PC-3 (cell line): ENCODE measurements around the gene PHC3. TPM values are rescaled to one million over a fixed set of nuclear protein-coding genes. Genes with fewer than 3 reads are reported as not detected.
A peak's percentile ranks its signal among the peaks of the same experiment; 100 is the strongest.
"Not testable (repeated sequence)": the region's sequence is repeated elsewhere in the genome, so short reads cannot be mapped to it uniquely, and the experiment has no call there.

ENCODE experiments used
- ATAC-seq: fragments of 200-7000 bp; cut with Tn5 transposase; 2 replicates; pipeline ENCODE4 v1.9.1; 2020; ENCODE audit warnings: mild to moderate bottlenecking, moderate library complexity
- BruUV-seq: library from RNA; stranded (reverse); fragments of 400-500 nt; replicated peaks from 2 replicates; lab custom pipeline; 2021; lab: Mats Ljungman, UMichigan
- CTCF ChIA-PET: fragments of 300-600 bp; sonication (Branson Sonifier 250); formaldehyde crosslinking; loops from one replicate; lab custom pipeline; 2022; ENCODE audit warnings: antibody characterized with exemption; lab: Charles Lee
- POLR2A ChIA-PET: fragments of 300-600 bp; sonication (Branson Sonifier 250); formaldehyde crosslinking; loops from one replicate; lab custom pipeline; 2022; ENCODE audit warnings: antibody characterized with exemption; ENCODE audit not compliant: unreplicated experiment; lab: Charles Lee
- DNase-seq: peaks from one replicate; pipeline ENCODE4 v3.0.0-alpha.2; 2015
- H2AFZ ChIP-seq: fragments of 300-600 bp; sonication (generic); 2 replicates; pipeline ENCODE4 v1.6.0; 2016; ENCODE audit warnings: antibody characterized with exemption, low read length
- H3F3A ChIP-seq: fragments of 300-600 bp; sonication (generic); one replicate; pipeline ENCODE4 v1.6.0; 2017; ENCODE audit warnings: antibody characterized with exemption, low read length, control low read depth, mild to moderate bottlenecking; ENCODE audit not compliant: unreplicated experiment
- H3K27ac ChIP-seq: fragments of 300-600 bp; sonication (generic); 2 replicates; pipeline ENCODE4 v1.5.1; 2016; ENCODE audit warnings: mild to moderate bottlenecking, low read length
- H3K27me3 ChIP-seq: fragments of 300-600 bp; sonication (generic); 2 replicates; pipeline ENCODE4 v1.6.1; 2016; ENCODE audit warnings: low read length, mixed read lengths
- H3K36me3 ChIP-seq: fragments of 300-600 bp; sonication (generic); 2 replicates; pipeline ENCODE4 v1.6.1; 2016; ENCODE audit warnings: low read depth, mixed run types, low read length, mixed read lengths
- H3K4me1 ChIP-seq: fragments of 300-600 bp; sonication (generic); 2 replicates; pipeline ENCODE4 v1.5.1; 2016; ENCODE audit warnings: low read length; ENCODE audit not compliant: insufficient read depth
- H3K4me2 ChIP-seq: fragments of 300-600 bp; sonication (generic); 2 replicates; pipeline ENCODE4 v1.6.0; 2016; ENCODE audit warnings: low read length
- H3K4me3 ChIP-seq: fragments of 300-600 bp; sonication (generic); 2 replicates; pipeline ENCODE4 v1.5.1; 2016; ENCODE audit warnings: mild to moderate bottlenecking, low read length, mixed read lengths
- H3K79me2 ChIP-seq: fragments of 300-600 bp; sonication (generic); 2 replicates; pipeline ENCODE4 v1.6.1; 2017; ENCODE audit warnings: low read length, mixed read lengths
- H3K9ac ChIP-seq: fragments of 300-600 bp; sonication (generic); 2 replicates; pipeline ENCODE4 v1.6.0; 2016; ENCODE audit warnings: mild to moderate bottlenecking, low read length
- H3K9me2 ChIP-seq: fragments of 300-600 bp; sonication (generic); replicated peaks from 2 replicates; pipeline ENCODE4 v1.6.1; 2016; ENCODE audit warnings: mixed run types, low read length, mixed read lengths
- H3K9me3 ChIP-seq: fragments of 300-600 bp; sonication (generic); 2 replicates; pipeline ENCODE4 v1.6.1; 2016; ENCODE audit warnings: low read length, mixed read lengths
- H4K20me1 ChIP-seq: fragments of 300-600 bp; sonication (generic); 2 replicates; pipeline ENCODE4 v1.6.1; 2016; ENCODE audit warnings: low read length, mixed read lengths
- EZH2 ChIP-seq: fragments of 300-600 bp; sonication (generic); IDR thresholded peaks from one replicate; pipeline ENCODE4 v1.6.1; 2017; ENCODE audit warnings: antibody characterized with exemption, mild to moderate bottlenecking, low read length; ENCODE audit not compliant: unreplicated experiment
- EZH2phosphoT487 ChIP-seq: fragments of 300-600 bp; sonication (generic); IDR thresholded peaks from 2 replicates; pipeline ENCODE4 v1.6.1; 2018; ENCODE audit warnings: mild to moderate bottlenecking, antibody characterized with exemption, low read length, borderline replicate concordance
- intact Hi-C: fragments of 100-400 bp; cut with micrococcal nuclease; formaldehyde crosslinking; loops from 2 replicates; pipeline ENCODE4 v1.9.0; 2023
- total RNA-seq: library from RNA; depleted of rRNA; stranded (reverse); fragments of >200 nt; gene quantifications from 2 replicates; pipeline ENCODE4 v1.2.3, GENCODE V29; 2014
- TF ChIP-seq, protein P1 (sequence below): fragments of 300-600 bp; sonication (generic); conservative IDR thresholded peaks from 2 replicates; pipeline ENCODE4 v1.5.1; 2017; ENCODE audit warnings: antibody characterized with exemption, low read depth, mild to moderate bottlenecking, low read length

The PHC3 gene
- total RNA-seq, 1 experiment from 2014 or later, result 7.5 TPM

GRCh38 chr3:170201527-170201926 lies 20.0 kb upstream of the PHC3 start:
- ATAC-seq (no peak), DNase-seq (no peak)
- Histone ChIP-seq H3K4me3 (no peak overlapping the region), H3K27me3 (no peaks in the 10 kb centered on the region), H3K9ac (no peak overlapping the region), H4K20me1 (no peaks in the 10 kb centered on the region), H2AFZ (no peak overlapping the region), H3K79me2 (no peaks in the 10 kb centered on the region), H3K4me1 (peaks cover 8% of the 10 kb centered on the region; the same call in 1 of the 2 replicates), H3K4me2 (no peak overlapping the region), H3K9me2 (no peaks in the 10 kb centered on the region), H3K27ac (no peak overlapping the region), H3F3A (no peaks in the 10 kb centered on the region), H3K9me3 (no peaks in the 10 kb centered on the region), H3K36me3 (no peaks in the 10 kb centered on the region)
- no peak for TF ChIP-seq EZH2phosphoT487
- no peak for TF ChIP-seq EZH2
- TF ChIP-seq, protein P1, sequence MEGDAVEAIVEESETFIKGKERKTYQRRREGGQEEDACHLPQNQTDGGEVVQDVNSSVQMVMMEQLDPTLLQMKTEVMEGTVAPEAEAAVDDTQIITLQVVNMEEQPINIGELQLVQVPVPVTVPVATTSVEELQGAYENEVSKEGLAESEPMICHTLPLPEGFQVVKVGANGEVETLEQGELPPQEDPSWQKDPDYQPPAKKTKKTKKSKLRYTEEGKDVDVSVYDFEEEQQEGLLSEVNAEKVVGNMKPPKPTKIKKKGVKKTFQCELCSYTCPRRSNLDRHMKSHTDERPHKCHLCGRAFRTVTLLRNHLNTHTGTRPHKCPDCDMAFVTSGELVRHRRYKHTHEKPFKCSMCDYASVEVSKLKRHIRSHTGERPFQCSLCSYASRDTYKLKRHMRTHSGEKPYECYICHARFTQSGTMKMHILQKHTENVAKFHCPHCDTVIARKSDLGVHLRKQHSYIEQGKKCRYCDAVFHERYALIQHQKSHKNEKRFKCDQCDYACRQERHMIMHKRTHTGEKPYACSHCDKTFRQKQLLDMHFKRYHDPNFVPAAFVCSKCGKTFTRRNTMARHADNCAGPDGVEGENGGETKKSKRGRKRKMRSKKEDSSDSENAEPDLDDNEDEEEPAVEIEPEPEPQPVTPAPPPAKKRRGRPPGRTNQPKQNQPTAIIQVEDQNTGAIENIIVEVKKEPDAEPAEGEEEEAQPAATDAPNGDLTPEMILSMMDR, result no peak
- intact Hi-C loops, result no loop called here
- POLR2A ChIA-PET, result interaction anchor here (0.6 kb wide), 1 partner anchor 668 kb away, joined by 16 read pairs; no protein-coding TSS in a partner anchor
- no TSS peak for BruUV-seq
- CTCF ChIA-PET, result no interaction called here

DNA sequence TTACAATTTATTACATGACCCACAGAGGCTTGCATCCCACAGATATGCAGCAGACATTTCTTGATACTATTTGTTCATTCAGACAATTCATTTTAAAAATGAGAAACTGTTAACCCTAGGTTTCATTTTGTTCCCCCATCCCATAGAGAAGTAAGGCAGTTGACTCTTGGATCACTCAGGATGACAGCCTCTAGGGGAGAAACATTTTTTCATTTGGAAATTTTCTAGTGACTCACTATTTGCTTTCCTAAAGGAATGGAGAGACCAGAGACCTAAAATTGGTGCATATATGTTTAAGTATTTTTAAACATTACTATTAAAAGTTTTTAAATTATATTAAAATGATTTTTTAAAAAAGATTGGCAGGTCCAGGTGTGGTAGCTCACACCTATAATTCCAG lies 19.5 kb upstream of the PHC3 start:
- no peaks in the 10 kb centered on the region for H3K9me3 ChIP-seq
- DNase-seq, result peak; percentile 53
- H3K9me2 ChIP-seq, result no peaks in the 10 kb centered on the region
- no peaks in the 10 kb centered on the region for H3F3A ChIP-seq
- no peaks in the 10 kb centered on the region for H3K79me2 ChIP-seq
- ATAC-seq, result peak; percentile 73
- H3K9ac ChIP-seq, result no peak overlapping the region
- H3K4me1 ChIP-seq, result peaks cover 8% of the 10 kb centered on the region; the same call in 1 of the 2 replicates
- CTCF ChIA-PET, result no interaction called here
- H3K27ac ChIP-seq, result no peak overlapping the region
- intact Hi-C loops, result no loop called here
- H3K36me3 ChIP-seq, result no peaks in the 10 kb centered on the region
- POLR2A ChIA-PET, result no interaction called here
- H4K20me1 ChIP-seq, result no peaks in the 10 kb centered on the region
- TF ChIP-seq EZH2phosphoT487 (no peak), EZH2 (no peak)
- TF ChIP-seq, protein P1, result no peak
- H3K4me2 ChIP-seq, result no peak overlapping the region
- BruUV-seq, result no TSS peak
- H2AFZ ChIP-seq, result no peak overlapping the region
- no peak overlapping the region for H3K4me3 ChIP-seq
- H3K27me3 ChIP-seq, result no peaks in the 10 kb centered on the region

GRCh38 chr3:170196833-170197232 lies 15.3 kb upstream of the PHC3 start:
- intact Hi-C loops, result no loop called here
- POLR2A ChIA-PET, result no interaction called here
- Histone ChIP-seq H3K4me2 (no peak overlapping the region), H3K9ac (no peak overlapping the region), H3K4me1 (peaks cover 8% of the 10 kb centered on the region; the same call in 1 of the 2 replicates), H3K4me3 (no peak overlapping the region), H3K27ac (no peak overlapping the region), H3K79me2 (no peaks in the 10 kb centered on the region), H2AFZ (no peak overlapping the region), H3K9me2 (no peaks in the 10 kb centered on the region), H3K9me3 (no peaks in the 10 kb centered on the region), H4K20me1 (no peaks in the 10 kb centered on the region), H3K36me3 (no peaks in the 10 kb centered on the region), H3F3A (no peaks in the 10 kb centered on the region), H3K27me3 (no peaks in the 10 kb centered on the region)
- DNase-seq, result peak; percentile 67
- no TSS peak for BruUV-seq
- peak; percentile 89 for ATAC-seq
- TF ChIP-seq EZH2 (no peak), EZH2phosphoT487 (no peak)
- TF ChIP-seq, protein P1, result no peak
- CTCF ChIA-PET, result interaction anchor here (0.5 kb wide), 1 partner anchor 110 kb away, joined by 9 read pairs; no protein-coding TSS in a partner anchor

GRCh38 chr3:170195759-170196158 lies 14.2 kb upstream of the PHC3 start:
- BruUV-seq, H2AFZ ChIP-seq, CTCF ChIA-PET, H3K9me3 ChIP-seq, POLR2A ChIA-PET, H3K79me2 ChIP-seq, H3F3A ChIP-seq, H3K27ac ChIP-seq, ATAC-seq, DNase-seq, H3K9ac ChIP-seq, H4K20me1 ChIP-seq, H3K27me3 ChIP-seq, H3K4me3 ChIP-seq, H3K36me3 ChIP-seq, H3K9me2 ChIP-seq, H3K4me2 ChIP-seq, intact Hi-C loops, H3K4me1 ChIP-seq: not testable (repeated sequence)
